Measurements from ENCODE around the gene IP6K1. TPM values are rescaled to one million over a fixed set of nuclear protein-coding genes. Genes with fewer than 3 reads are reported as not detected.

Gene IP6K1
- total RNA-seq, 1 experiment from 2014 or later: 44.8 TPM

DNA sequence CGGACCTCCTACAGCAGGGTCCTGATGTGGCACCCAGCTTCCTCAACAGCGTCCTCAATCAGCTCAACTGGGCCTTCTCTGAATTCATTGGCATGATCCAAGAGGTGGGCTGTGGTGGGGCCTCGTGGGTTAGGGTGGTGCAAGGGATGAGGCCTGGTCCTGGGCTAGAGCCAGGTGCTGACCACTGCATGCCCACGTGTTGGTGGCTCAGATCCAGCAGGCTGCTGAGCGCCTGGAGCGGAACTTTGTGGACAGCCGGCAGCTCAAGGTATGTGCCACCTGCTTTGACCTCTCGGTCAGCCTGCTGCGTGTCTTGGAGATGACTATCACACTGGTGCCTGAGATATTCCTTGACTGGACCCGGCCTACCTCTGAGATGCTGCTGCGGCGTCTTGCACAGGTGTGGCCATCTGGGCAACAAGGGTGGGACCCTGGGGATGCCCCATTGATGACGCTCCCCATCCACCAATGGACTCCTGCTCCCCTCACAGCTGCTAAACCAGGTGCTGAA lies 70.7 kb downstream of the IP6K1 start:
- no peaks in the 10 kb centered on the region for H3K9me3 Mint-ChIP-seq (ENCODE audit: unreplicated experiment)
- H3K4me3 Mint-ChIP-seq (ENCODE audit: unreplicated experiment): no peak overlapping the region
- no TSS peak for BruUV-seq (replicated peaks)
- no peaks in the 10 kb centered on the region for H3K27me3 Mint-ChIP-seq (ENCODE audit: insufficient read depth, unreplicated experiment)
- intact Hi-C loops (cut with micrococcal nuclease): no loop called here
- no peak overlapping the region for H3K27ac Mint-ChIP-seq (ENCODE audit: low read depth, unreplicated experiment)
- peaks cover 30% of the 10 kb centered on the region for H3K36me3 Mint-ChIP-seq (ENCODE audit: insufficient read depth, unreplicated experiment)
- CTCF ChIA-PET: interaction anchor here (0.5 to 1.6 kb wide), 2 partner anchors 124 to 148 kb away, joined by 4 read pairs; no protein-coding TSS in a partner anchor
- DNase-seq (ENCODE audit: unreplicated experiment): no peak
- TF ChIP-seq, protein P1, sequence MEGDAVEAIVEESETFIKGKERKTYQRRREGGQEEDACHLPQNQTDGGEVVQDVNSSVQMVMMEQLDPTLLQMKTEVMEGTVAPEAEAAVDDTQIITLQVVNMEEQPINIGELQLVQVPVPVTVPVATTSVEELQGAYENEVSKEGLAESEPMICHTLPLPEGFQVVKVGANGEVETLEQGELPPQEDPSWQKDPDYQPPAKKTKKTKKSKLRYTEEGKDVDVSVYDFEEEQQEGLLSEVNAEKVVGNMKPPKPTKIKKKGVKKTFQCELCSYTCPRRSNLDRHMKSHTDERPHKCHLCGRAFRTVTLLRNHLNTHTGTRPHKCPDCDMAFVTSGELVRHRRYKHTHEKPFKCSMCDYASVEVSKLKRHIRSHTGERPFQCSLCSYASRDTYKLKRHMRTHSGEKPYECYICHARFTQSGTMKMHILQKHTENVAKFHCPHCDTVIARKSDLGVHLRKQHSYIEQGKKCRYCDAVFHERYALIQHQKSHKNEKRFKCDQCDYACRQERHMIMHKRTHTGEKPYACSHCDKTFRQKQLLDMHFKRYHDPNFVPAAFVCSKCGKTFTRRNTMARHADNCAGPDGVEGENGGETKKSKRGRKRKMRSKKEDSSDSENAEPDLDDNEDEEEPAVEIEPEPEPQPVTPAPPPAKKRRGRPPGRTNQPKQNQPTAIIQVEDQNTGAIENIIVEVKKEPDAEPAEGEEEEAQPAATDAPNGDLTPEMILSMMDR (IDR thresholded peaks at IDR 0.05; ENCODE audit: unreplicated experiment): no peak
- peaks cover 4% of the 10 kb centered on the region for H3K4me1 Mint-ChIP-seq (ENCODE audit: insufficient read depth, unreplicated experiment)
- POLR2A ChIA-PET: interaction anchor here (0.6 kb wide), 1 partner anchor 8 kb away, joined by 3 read pairs; the partner anchor contains the start of gene GMPPB

DNA sequence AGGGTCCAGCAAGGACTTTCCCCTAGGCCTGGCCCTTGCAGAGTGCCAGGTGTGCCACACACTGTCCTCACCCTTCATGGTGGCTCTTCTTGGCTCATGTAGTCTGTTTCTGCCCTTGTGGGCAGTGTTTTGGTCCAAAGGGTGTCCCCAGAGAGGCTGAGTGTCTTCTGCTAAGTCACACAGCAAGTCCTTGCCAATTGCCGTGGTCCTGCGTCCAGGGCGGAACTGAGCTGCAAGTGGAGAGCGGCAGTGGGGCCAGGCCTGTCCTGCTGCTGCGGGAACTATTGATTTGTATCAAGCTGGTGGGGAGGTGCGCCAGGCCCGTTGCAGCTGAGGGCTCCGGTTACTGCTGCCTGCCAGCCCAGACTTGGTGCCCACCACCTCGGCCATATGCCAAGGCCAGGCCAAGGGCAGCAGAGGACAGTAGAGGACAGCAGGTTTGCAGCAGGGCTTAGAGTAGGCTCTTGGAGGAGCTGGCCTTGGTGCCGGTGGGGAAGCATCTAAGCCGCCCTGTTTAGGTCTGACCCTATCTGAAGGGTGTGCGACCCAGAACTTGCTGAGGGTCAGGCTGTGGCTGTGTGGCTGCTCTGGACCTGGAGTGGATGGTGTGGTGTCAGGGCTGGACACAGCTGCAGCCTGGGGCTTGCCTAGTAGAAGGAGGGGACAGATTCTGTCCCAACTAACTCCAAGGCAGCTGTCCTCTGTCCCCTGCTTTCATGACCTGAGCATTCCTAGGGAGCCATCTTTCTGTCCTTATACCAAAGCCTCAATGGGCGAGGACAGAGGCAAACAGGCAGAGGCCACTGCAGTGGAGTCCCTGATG lies 71.4 kb downstream of the IP6K1 start:
- BruUV-seq (replicated peaks): no TSS peak
- Mint-ChIP-seq H3K27ac (ENCODE audit: low read depth, unreplicated experiment) (no peak overlapping the region), H3K36me3 (ENCODE audit: insufficient read depth, unreplicated experiment) (peaks cover 27% of the 10 kb centered on the region), H3K4me3 (ENCODE audit: unreplicated experiment) (no peak overlapping the region), H3K4me1 (ENCODE audit: insufficient read depth, unreplicated experiment) (peaks cover 4% of the 10 kb centered on the region), H3K27me3 (ENCODE audit: insufficient read depth, unreplicated experiment) (no peaks in the 10 kb centered on the region), H3K9me3 (ENCODE audit: unreplicated experiment) (no peaks in the 10 kb centered on the region)
- TF ChIP-seq, protein P1 (IDR thresholded peaks at IDR 0.05; ENCODE audit: unreplicated experiment): no peak
- intact Hi-C loops (cut with micrococcal nuclease): no loop called here
- DNase-seq (ENCODE audit: unreplicated experiment): no peak
- CTCF ChIA-PET: interaction anchor here (1.6 kb wide), 1 partner anchor 124 kb away, joined by 4 read pairs; no protein-coding TSS in a partner anchor
- POLR2A ChIA-PET: no interaction called here

- no peak for DNase-seq (ENCODE audit: unreplicated experiment)
- H3K4me3 Mint-ChIP-seq (ENCODE audit: unreplicated experiment): no peak overlapping the region
- no peak overlapping the region for H3K27ac Mint-ChIP-seq (ENCODE audit: low read depth, unreplicated experiment)
- no peaks in the 10 kb centered on the region for H3K9me3 Mint-ChIP-seq (ENCODE audit: unreplicated experiment)
- TF ChIP-seq, protein P1 (IDR thresholded peaks at IDR 0.05; ENCODE audit: unreplicated experiment): no peak
- intact Hi-C loops (cut with micrococcal nuclease): no loop called here
- peaks cover 15% of the 10 kb centered on the region for H3K36me3 Mint-ChIP-seq (ENCODE audit: insufficient read depth, unreplicated experiment)
- ChIA-PET CTCF (no interaction called here), POLR2A (no interaction called here)
- H3K27me3 Mint-ChIP-seq (ENCODE audit: insufficient read depth, unreplicated experiment): no peaks in the 10 kb centered on the region
- peaks cover 1% of the 10 kb centered on the region for H3K4me1 Mint-ChIP-seq (ENCODE audit: insufficient read depth, unreplicated experiment)
- no TSS peak for BruUV-seq (replicated peaks)
Observed at GRCh38 chr3:49713336-49714105, 72.8 kb downstream of the IP6K1 start.
